ENCODE data around the gene PINK1.
"Not testable (repeated sequence)": the region's sequence is repeated elsewhere in the genome, so short reads cannot be mapped to it uniquely, and the experiment has no call there.

Gene PINK1

DNA sequence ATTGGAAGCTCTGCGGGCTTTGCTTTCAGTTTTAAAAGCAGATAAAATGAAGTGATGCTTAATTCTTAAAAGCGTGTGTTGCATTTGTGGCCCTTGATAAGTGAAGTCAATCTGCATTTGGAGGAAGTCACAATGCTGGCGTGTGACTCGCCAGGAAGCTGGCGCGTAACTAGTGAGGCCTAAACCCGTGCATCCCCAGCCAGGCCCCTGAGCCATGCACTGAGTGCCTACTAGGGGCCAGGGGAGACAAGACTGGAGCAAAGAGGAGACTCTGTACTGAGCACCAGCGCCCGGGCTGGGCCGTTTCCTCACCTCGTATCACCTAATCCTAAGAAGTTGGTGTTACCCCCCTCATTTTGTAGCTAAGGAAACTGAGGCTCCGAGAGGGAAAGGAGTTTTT is 32.5 kb downstream of the PINK1 start:
- DNase-seq (ENCODE audit: low read depth), result no peak
- no peak overlapping the region for H3K4me3 ChIP-seq (ENCODE audit: low read depth, low read length)
- in situ Hi-C loops (cut with HindIII; ENCODE audit: low sequenced_read_pairs), result no loop called here
- TF ChIP-seq, protein P1, sequence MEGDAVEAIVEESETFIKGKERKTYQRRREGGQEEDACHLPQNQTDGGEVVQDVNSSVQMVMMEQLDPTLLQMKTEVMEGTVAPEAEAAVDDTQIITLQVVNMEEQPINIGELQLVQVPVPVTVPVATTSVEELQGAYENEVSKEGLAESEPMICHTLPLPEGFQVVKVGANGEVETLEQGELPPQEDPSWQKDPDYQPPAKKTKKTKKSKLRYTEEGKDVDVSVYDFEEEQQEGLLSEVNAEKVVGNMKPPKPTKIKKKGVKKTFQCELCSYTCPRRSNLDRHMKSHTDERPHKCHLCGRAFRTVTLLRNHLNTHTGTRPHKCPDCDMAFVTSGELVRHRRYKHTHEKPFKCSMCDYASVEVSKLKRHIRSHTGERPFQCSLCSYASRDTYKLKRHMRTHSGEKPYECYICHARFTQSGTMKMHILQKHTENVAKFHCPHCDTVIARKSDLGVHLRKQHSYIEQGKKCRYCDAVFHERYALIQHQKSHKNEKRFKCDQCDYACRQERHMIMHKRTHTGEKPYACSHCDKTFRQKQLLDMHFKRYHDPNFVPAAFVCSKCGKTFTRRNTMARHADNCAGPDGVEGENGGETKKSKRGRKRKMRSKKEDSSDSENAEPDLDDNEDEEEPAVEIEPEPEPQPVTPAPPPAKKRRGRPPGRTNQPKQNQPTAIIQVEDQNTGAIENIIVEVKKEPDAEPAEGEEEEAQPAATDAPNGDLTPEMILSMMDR (IDR thresholded peaks at IDR 0.05; ENCODE audit: low read depth, low read length, missing control alignments), result no peak

GRCh38 chr1:20666146-20666545 is 32.9 kb downstream of the PINK1 start:
- in situ Hi-C loops (cut with HindIII; ENCODE audit: low sequenced_read_pairs), result no loop called here
- no peak overlapping the region for H3K4me3 ChIP-seq (ENCODE audit: low read depth, low read length)

GRCh38 chr1:20666804-20667203 is 33.5 kb downstream of the PINK1 start:
- TF ChIP-seq, protein P1 (IDR thresholded peaks at IDR 0.05; ENCODE audit: low read depth, low read length, missing control alignments), result no peak
- no peak overlapping the region for H3K4me3 ChIP-seq (ENCODE audit: low read depth, low read length)
- no peak for DNase-seq (ENCODE audit: low read depth)
- in situ Hi-C loops (cut with HindIII; ENCODE audit: low sequenced_read_pairs), result no loop called here

More at GRCh38 chr1:20666146-20666545, 32.9 kb downstream of the PINK1 start:
- no peak for DNase-seq (ENCODE audit: low read depth)
- TF ChIP-seq, protein P1 (IDR thresholded peaks at IDR 0.05; ENCODE audit: low read depth, low read length, missing control alignments), result no peak

- in situ Hi-C loops (cut with HindIII; ENCODE audit: low sequenced_read_pairs), result no loop called here
- DNase-seq (ENCODE audit: low read depth), result no peak
- TF ChIP-seq, protein P1 (IDR thresholded peaks at IDR 0.05; ENCODE audit: low read depth, low read length, missing control alignments), result no peak
- no peak overlapping the region for H3K4me3 ChIP-seq (ENCODE audit: low read depth, low read length)
These were observed 35.3 kb downstream of the PINK1 start for GRCh38 chr1:20668581-20668980.

- TF ChIP-seq, protein P1 (IDR thresholded peaks at IDR 0.05; ENCODE audit: low read depth, low read length, missing control alignments), result no peak
- in situ Hi-C loops (cut with HindIII; ENCODE audit: low sequenced_read_pairs), result no loop called here
- no peak overlapping the region for H3K4me3 ChIP-seq (ENCODE audit: low read depth, low read length)
- DNase-seq (ENCODE audit: low read depth), result no peak
These were observed 37.7 kb downstream of the PINK1 start for GRCh38 chr1:20670936-20671335.

GRCh38 chr1:20672265-20672632 is 39.0 kb downstream of the PINK1 start:
- no peak for DNase-seq (ENCODE audit: low read depth)
- in situ Hi-C loops (cut with HindIII; ENCODE audit: low sequenced_read_pairs), result no loop called here
- TF ChIP-seq, protein P1 (IDR thresholded peaks at IDR 0.05; ENCODE audit: low read depth, low read length, missing control alignments), result no peak

GRCh38 chr1:20673626-20674025 is 40.4 kb downstream of the PINK1 start:
- in situ Hi-C loops (cut with HindIII; ENCODE audit: low sequenced_read_pairs); DNase-seq (ENCODE audit: low read depth); H3K4me3 ChIP-seq (ENCODE audit: low read depth, low read length): not testable (repeated sequence)

More at GRCh38 chr1:20672265-20672632, 39.0 kb downstream of the PINK1 start:
- H3K4me3 ChIP-seq (ENCODE audit: low read depth, low read length), result no peak overlapping the region
